HG02840 (cell line): Measurements from ENCODE around the gene RGS16.
"Not testable (repeated sequence)": the region's sequence is repeated elsewhere in the genome, so short reads cannot be mapped to it uniquely, and the experiment has no call there.

Source experiments
- ATAC-seq: cut with Tn5 transposase; IDR thresholded peaks from one replicate; pipeline ENCODE4 v1.9.1; 2021; ENCODE audit warnings: mild to moderate bottlenecking, moderate library complexity, moderate number of reproducible peaks; ENCODE audit not compliant: unreplicated experiment, low FRiP score

RGS16 gene, protein sequence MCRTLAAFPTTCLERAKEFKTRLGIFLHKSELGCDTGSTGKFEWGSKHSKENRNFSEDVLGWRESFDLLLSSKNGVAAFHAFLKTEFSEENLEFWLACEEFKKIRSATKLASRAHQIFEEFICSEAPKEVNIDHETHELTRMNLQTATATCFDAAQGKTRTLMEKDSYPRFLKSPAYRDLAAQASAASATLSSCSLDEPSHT

DNA sequence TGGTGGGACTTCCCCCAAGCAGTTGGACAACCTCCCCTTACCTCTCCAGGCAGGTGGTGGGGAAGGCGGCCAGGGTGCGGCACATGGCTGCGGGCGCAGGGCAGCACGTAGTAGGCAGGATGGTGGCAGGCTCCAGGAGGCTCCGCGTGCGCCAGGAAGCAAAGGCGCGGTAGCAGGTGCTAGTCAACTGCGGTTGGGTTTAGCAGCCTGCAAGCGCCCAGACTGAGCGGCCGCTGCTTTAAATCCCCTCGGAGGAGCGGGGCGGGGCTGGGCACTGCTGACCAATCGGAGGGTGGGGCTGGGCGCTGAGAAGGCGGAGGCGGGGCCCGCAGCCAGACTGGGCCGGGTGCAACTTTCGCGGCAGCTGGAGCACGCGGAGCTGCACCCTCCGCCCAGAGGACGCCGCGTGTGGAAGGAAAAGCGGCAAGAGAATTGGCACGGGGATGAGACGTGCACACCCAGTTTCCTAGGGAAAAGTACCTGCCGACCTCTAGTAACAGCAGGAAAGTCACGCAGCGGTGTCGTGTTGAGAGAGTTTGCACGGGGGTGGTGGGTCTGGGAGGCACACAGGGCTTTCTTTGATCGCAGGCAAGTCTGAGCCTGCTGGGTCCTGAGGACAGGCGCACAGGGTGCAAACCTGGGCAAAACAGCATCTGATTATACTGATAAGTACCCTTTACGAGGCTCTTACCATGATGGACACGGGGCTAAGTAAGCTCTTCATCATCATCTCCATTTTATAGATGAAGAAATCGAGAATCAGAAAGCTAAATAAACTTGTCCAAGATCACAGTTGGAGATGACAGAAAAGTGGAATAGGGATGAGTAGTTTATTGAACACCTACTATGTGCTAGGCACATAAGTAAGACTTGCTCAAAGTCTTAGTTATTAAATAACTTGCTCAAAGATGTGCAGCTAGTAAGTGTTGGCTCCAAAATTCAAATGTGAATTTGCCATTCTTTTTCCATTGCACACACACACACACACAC lies at the start of gene RGS16:
TSS of gene RGS16 (minus strand) at position 215 of the 990 bp plus-strand sequence. CDS start at position 85, 130 bp downstream.
- peak; percentile 79 for ATAC-seq

DNA sequence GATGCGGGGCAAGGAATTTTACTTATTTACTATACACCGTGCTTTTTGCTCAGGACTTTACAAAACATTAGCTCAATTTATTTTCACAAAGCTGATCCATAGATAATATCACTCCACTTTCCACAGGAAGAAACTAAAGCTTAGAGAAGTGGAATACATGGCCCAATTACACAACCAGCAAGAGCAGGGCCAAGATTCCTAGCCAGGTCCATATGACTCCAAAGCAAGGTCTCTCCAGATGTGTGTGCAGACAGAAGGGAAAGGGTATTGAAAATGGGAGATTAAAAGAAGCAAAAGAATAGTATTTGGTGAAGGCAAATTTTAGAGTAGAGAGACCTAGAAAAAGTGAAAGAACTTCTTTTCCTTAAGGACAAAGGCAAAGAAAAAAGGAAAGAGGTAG lies 49.8 kb upstream of the RGS16 start:
- no peak for ATAC-seq

DNA sequence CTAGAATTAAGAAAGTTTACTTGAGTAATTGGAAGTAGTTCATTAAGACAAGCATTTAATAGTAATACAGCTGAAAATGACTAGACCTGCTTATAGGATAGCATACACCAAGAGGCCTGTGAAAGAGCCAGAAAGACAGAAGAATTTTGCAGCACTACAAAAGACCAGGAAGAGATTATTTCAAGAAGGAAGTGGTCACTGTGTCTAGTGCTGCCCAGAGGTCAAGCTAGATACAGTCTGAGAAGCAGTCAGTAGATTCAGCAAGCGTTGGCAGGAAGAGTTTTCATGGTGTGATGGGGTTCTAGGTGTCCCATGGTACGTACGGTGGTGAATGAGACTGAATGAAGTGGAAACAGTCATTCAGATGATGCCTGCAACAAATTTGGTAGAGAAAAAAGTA lies 48.7 kb upstream of the RGS16 start:
- no peak for ATAC-seq

DNA sequence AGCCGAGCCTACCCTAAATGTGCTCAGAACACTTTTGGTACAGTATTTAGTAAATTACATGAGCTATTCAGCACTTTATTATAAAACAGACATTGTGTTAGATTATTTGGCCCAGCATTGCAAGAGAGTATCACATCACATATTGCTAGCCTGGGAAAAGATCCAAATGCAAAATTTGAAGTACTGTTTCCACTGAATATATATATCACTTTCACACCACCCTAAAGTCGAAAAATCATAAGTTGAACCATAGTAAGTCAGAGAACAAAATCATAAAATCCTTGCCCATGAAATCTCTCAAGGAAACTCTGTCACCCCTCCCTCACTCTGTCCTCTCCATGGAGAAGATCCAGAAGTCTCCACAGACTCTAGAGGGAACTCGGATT lies 47.1 kb upstream of the RGS16 start:
- no peak for ATAC-seq

DNA sequence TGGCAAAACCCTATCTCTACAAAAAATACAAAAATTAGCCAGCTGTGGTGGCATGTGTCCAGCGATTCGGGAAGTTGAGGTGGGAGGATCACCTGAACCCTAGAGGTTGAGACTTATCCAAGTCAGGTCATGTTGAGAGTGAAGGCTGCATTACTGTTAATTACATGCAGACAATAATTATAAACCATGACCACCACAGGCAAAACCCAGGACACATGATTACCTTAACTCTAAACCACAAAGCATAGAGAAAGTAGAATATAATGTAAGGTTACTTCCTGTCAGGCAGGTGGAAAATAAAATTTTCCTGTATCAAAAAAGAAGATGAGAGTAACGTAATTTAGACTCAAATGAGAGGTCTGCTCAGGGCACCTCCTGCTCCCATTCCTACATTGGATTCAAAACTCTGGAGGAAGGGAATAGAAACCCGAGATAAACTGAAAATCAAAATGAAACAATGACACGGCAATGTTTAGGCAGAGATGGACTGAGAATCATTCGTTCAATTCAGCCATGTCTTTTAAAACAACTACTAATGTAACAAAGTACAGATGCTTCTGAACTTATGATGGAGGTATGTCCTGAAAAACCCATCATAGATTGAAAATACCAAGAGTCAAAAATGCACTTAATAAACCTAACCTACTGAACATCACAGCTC lies 46.6 kb upstream of the RGS16 start:
- ATAC-seq, result no peak

DNA sequence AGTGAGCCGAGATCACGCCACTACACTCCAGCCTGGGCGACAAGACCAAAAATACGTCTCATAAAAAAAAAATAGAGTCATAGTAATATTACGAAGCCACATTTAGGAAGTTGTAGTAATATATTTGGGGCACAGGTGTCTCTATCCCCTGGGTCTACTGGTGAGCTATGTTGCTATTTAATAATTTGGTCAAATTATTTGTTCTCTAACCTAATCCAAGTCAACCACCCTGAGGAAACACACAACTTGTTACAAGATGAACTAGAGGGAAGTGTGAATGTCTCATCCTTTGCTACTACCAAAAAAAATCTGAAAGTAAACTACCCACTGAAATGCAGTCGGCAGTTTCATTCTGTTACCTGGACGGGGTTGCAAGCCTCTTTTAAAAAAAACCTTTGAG lies 44.9 kb upstream of the RGS16 start:
- no peak for ATAC-seq

DNA sequence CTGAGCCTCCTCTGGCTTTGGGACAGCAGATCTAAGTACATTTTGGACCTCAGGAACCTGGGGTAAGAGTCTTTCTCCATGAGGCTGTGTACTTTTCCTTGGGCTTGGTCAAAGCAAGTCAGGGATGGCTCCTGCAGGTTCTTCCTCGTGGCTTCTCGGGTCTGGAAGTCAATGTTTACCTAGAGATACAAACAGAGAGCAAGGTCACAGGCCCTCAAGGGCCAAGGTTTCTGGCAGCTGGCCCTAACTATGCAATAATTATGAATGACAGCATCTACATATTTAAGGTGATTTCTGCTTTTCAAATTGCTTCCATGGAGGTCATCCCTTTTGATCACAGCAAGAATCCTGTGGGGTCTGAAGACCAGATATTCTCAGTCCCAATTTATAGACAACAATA lies 42.5 kb upstream of the RGS16 start:
- no peak for ATAC-seq

DNA sequence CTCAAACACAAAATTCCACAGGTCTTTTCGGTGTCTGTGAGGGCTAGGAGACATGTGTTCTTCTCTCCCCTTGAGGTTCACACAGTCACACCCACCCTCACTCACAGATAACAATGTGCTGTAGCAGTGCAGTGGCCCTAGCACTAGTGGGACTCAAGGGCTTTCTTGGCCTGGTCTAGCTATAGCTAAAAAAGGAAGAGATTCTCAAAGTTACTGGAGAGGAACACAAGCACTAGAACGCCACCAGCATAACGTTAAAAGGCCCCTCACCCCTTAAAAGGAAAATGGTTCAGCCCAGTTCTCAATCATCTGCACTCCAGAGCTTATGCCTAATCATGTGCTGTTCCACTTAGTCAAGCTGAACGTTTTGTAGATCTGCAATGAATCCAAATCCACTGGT lies 40.7 kb upstream of the RGS16 start:
- ATAC-seq, result no peak

DNA sequence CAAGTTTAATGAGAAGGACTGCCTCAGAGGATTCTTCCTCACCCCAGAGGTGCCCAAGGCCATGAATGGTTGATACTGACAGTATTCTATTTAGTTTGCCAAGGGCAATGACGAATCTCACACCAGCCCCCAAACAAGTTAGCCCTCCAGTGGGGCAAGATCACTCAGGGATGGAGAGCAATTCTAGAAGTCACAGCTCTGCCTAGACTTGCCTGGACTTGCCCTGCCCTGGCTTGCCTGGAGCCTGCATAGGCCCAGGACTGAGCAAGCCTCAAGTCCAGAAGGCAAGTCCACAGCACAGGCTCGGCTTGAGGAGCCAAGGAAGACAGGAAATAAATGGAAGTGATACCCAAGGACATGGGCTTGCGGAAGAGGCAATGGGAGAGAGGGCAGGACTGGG lies 39.5 kb upstream of the RGS16 start:
- no peak for ATAC-seq

DNA sequence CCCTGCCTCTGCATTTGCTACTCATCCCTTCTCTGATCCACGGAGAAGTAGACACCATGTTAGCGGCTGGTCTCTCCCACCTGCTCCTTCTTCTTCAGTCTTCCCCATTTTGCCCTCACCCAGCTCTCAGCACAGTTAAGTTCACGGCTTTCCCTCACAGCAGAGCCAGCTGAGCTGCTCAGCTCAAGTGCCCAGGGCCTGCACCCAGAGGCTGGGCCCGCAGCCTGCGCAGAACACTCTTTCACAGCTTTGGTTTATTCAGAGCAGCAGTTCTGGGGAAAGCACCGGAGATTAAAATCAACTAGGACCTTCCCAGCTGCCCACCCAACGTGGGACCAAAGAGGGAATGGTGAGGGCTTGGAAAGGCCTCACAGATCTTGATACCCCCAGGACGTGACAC lies 38.3 kb upstream of the RGS16 start:
- no peak for ATAC-seq

DNA sequence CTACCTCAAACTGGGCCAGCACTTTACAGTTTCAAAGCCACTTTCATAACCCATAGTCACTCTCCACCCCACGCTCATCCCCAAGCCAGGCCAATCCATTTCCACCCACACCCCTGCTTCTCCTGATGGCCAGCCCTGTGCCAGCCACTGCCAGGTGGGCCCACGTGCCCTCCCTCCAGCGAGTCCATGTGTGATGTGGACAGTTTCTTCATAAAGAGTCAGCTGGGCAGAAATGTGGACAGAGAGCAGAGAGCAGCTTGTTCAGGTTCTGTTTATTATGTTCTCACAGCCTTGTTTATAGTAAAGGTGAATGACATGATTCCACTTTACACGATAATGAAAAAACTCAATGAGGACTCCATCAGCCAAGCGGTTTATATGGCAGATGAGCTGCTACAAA lies 37.4 kb upstream of the RGS16 start:
- no peak for ATAC-seq

DNA sequence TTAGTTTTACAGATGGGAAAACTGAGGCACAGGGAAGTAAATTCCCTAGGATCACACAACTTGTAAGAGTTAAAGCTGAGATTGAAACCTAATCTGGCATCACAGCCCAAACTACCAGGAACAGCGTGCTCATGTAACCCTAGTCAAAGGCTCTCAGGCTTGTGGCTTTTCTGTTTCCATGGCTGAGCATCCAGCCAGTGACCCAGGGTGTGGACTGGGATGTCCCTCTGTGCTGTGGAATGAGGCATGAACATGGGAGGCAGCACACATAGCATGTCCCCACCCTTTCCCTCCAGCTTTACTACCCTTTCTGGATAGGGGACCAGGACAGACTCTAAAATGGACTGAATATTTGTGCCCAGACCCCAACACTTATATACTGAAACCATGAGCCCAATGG lies 35.1 kb upstream of the RGS16 start:
- ATAC-seq, result no peak

DNA sequence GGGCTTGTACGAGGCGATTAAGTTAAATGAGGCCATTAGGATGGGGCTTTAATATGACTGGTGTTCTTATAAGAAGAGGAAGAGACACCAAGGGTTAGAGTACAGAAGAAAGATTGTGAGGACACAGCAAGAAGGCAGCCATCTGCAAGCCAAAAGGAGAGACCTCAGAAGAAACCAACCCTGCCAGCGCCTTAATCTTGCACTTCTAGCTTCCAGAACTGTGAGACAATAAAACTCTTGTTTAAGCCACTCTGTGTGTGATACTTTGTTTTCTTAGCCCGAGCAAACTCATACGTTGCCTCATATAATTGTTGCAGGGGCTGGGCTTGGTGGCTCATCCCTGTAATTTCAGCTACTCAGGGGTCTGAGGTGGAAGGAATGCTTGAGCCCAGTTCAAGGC lies 33.6 kb upstream of the RGS16 start:
- no peak for ATAC-seq

DNA sequence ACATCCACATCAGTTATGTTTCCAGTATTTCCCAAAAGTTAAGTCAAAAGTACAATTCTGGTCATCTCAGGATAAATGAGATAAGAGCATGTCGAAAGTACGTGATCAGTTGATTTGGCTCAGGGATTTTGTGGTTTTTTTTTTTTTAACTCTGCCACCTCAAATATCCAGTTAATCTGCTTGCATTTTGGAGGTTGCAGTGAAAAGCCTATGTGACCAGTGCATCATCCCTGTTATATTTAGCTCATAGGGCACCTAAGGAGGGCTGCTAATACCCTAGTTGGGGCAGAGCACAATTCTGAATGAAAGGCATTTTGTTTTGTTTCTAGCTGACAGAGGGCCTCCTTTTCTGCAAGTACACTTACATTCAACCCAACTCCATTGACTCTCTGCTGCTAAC lies 31.7 kb upstream of the RGS16 start:
- ATAC-seq, result no peak

DNA sequence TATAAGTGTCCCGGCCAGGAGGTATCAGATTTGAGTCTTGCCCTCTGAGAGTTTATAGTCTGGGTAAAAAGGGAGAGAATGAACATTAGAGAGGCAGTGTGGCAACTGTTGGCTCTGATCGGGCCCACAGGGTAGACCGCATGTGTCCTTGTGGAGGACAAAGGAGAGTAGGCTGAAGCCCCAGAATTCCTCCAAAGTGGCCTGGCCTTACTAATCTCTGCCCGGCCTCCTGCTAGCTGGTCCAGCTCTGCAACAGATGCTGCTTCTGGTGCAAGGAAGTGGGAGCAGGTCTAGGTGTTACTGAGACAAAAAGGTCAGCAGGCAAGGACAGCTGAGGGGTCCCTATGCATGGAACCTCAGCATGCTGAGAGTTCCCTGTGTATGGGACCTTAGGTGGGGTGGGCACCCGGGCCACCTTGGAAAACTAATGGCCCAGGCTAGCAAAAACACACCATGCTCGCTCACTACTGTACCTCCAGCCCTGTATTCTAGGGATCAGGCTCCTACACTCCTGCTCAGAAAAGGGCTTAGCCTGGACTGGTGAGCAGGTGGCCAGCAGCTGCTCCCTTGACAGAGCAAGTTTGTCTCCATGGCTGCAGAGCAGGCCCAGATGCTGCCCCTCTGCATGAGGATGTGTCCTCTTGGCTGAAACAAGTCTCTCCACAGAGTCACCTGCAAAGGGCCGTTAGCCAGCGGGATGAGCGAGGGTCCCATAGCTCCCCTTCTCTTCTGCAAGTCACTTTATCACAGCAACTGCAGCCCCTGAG lies 30.3 kb upstream of the RGS16 start:
- ATAC-seq, result no peak

DNA sequence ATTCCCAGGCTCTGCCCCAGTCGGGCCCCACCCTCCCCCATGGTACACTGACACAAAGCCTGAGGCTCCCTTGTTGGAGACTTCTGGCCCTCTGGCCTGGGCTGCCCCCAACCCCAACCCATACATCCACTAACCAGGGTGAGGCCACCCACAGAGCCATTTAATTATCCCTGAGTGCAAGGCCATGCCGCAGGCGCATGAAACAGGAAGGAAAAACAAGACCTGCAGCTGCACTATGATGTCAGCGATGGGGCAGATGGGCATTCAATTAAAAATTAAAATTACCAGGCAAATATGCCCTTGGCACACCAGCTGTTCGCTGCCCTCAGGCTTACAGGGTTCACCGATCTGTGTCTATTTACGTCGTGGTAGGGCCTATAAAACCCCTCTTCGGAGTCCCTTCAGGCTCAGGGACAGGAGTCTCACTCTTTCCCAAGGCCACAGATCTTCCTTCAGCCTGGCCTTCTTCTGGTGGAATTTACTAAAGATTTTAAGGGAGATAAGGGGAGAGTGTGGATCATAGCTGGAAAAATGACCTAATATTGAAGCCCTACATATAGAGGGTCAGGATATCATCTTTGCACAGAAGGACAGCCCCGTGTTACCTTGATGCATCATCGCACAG lies 29.6 kb upstream of the RGS16 start:
- no peak for ATAC-seq

DNA sequence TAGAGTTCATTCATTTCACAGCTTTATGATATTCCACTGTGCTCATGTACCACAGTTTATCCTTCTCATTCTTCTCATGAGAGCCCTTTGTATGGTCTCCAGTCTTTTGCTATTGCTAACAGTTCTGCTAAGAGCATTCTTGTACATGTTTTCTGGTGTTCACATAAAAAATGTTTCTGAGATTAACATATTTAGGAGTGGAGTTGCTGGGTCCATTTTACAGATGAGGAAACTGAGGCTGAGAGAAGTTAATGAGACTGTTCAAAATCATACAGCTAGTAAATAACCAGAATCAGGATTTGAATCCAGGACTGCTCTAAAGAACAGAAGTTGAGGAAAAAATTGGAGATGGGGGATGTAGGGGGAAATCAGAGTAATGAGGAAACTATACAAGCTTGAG lies 28.8 kb upstream of the RGS16 start:
- no peak for ATAC-seq

DNA sequence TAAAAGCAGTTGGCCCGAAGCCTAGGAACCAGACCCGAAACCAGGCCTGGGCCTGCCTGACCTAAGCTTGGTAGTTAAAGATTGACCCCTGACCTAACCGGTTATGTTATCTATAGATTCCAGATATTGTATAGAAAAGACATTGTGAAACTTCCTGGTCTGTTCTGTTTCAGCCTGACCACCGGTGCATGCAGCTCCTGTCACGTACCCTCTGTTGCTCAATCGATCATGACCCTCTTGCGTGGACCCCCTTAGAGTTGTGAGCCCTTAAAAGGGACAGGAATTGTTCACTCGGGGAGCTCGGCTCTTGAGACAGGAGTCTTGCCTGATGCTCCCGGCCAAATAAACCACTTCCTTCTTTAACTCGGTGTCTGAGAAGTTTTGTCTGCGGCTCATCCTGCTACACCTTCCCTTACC lies 28.3 kb upstream of the RGS16 start:
- ATAC-seq, result not testable (repeated sequence)

DNA sequence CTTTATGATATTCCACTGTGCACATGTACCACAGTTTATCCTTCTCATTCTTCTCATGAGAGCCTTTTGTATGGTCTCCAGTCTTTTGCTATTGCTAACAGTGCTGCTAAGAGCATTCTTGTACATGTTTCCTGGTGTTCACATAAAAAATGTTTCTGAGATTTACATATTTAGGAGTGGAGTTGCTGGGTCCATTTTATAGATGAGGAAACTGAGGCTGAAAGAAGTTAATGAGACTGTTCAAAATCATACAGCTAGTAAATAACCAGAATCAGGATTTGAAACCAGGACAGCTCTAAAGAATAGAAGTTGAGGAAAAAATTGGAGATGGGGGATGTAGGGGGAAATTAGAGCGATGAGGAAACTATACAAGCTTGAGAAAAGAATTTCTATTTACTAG lies 27.8 kb upstream of the RGS16 start:
- no peak for ATAC-seq

DNA sequence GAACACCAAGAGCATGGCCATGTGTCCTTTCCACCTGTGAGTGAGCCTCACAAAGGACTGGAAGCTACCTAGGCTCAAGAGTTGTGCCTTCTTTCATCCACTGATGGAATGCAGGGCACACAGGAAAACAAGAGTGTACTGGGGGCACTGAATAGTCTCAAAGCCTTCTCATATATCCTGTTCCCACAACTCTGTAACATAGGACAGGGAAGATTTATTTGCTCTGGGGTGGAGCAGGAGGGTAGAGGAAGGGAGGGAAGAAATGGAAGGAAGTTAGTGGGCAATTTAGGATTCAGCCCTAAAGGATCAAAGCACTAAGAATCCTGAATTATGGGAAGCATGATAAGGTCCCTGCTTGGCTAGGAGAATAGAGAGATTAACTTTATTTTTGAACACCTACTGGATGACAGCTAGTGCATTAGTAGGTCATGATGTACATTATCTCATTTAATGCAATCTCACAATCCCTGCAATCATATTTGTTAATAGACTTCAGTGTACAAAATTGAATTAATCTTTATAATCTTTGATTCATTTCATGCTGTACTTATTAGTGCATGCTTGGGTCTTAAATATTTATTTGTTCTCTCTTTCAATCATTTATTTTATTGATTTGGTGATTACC lies 27.0 kb upstream of the RGS16 start:
- ATAC-seq, result no peak
